A549 (cell line): ENCODE measurements around the gene OGFOD2. TPM values are rescaled to one million over a fixed set of nuclear protein-coding genes. Genes with fewer than 3 reads are reported as not detected.

Experiments used
- ATAC-seq, 2 experiments: fragments of 200-7000 bp in 1 of 2; fragments of >200 bp in 1 of 2; cut with Nextera tagmentation in 1 of 2; cut with Tn5 transposase in 1 of 2; 3 replicates each; pipeline versions ENCODE4 v1.8.0 to v1.9.1; 2018 to 2020; ENCODE audit warnings: mild to moderate bottlenecking in 1 of 2, moderate library complexity in 1 of 2
- CTCF ChIA-PET: fragments of 300-600 bp; sonication (Branson Sonifier 250); formaldehyde crosslinking; extraction: SDS; loops from one replicate; lab custom pipeline; 2021; ENCODE audit warnings: antibody characterized with exemption, inconsistent platforms; lab: Yijun Ruan, JAX
- POLR2A ChIA-PET: fragments of 350-600 bp; formaldehyde crosslinking; extraction: SDS; loops from one replicate; lab custom pipeline; 2021; ENCODE audit warnings: antibody characterized with exemption, inconsistent platforms; lab: Yijun Ruan, JAX
- DNase-seq, 2 experiments: peaks; one replicate each; pipeline versions ENCODE4 v3.0.0 to v3.0.0-alpha.2; 2011 to 2016; ENCODE audit warnings: low read depth in 1 of 2, low spot score in 1 of 2
- FAIRE-seq: peaks from 2 replicates; lab custom pipeline; 2011; peaks lifted over from hg19 to GRCh38; lab: Jason Lieb, UNC
- H3K27ac ChIP-seq, 2 experiments: fragments of >200 bp; sonication (Bioruptor Twin); formaldehyde crosslinking; 3 replicates each; pipeline ENCODE4 v1.5.1; 2016 to 2017
- H3K4me1 ChIP-seq: fragments of >200 bp; sonication (Bioruptor Twin); formaldehyde crosslinking; 3 replicates; pipeline ENCODE4 v1.6.1; 2016
- H3K4me2 ChIP-seq: fragments of >200 bp; sonication (Bioruptor Twin); formaldehyde crosslinking; 3 replicates; pipeline ENCODE4 v1.6.1; 2016
- H3K4me3 ChIP-seq: fragments of >200 bp; sonication (Bioruptor Twin); formaldehyde crosslinking; 3 replicates; pipeline ENCODE4 v1.5.1; 2016
- H3K9me3 ChIP-seq: fragments of >200 bp; sonication (Bioruptor Twin); formaldehyde crosslinking; 3 replicates; pipeline ENCODE4 v1.6.1; 2016
- BHLHE40 ChIP-seq: IDR thresholded peaks from 2 replicates; pipeline ENCODE4 v1.6.1; 2012; ENCODE audit warnings: low read depth, low read length, inconsistent platforms
- CHD2 ChIP-seq: fragments of 150-350 bp; IDR thresholded peaks from 2 replicates; pipeline ENCODE4 v1.6.1; 2014; ENCODE audit warnings: low read length; ENCODE audit not compliant: partially characterized antibody
- CHD4 ChIP-seq: fragments of 200-600 bp; sonication (generic); IDR thresholded peaks from 2 replicates; pipeline ENCODE4 v1.6.1; 2016; ENCODE audit warnings: antibody characterized with exemption, mild to moderate bottlenecking, borderline replicate concordance
- EHMT2 ChIP-seq: fragments of 200-600 bp; sonication (generic); IDR thresholded peaks from 2 replicates; pipeline ENCODE4 v1.6.1; 2016; ENCODE audit warnings: antibody characterized with exemption, low read depth, mild to moderate bottlenecking, moderate library complexity
- EP300 ChIP-seq, 2 experiments: fragments of >200 bp; sonication (Bioruptor Twin); formaldehyde crosslinking; IDR thresholded peaks; 2 replicates in 1 of 2; 3 replicates in 1 of 2; pipeline ENCODE4 v1.6.1; 2016 to 2017
- FOSB ChIP-seq: fragments of 250-450 bp; sonication (Bioruptor Pico); IDR thresholded peaks from 2 replicates; pipeline ENCODE4 v1.5.0; 2020; ENCODE audit warnings: mild to moderate bottlenecking, moderate library complexity
- FOXS1 ChIP-seq: fragments of 250-450 bp; sonication (Bioruptor Pico); IDR thresholded peaks from 2 replicates; pipeline ENCODE4 v1.5.0; 2020; ENCODE audit warnings: mild to moderate bottlenecking, moderate library complexity
- GATA3 ChIP-seq: IDR thresholded peaks from 2 replicates; pipeline ENCODE4 v1.6.1; 2012; ENCODE audit warnings: borderline replicate concordance
- HDAC2 ChIP-seq: fragments of 200-600 bp; sonication (generic); IDR thresholded peaks from 2 replicates; pipeline ENCODE4 v1.6.1; 2016
- HEYL ChIP-seq: fragments of 250-450 bp; sonication (Bioruptor Pico); IDR thresholded peaks from 2 replicates; pipeline ENCODE4 v1.8.0; 2021; ENCODE audit warnings: mild to moderate bottlenecking, moderate library complexity
- HOXB5 ChIP-seq: fragments of 250-450 bp; sonication (Bioruptor Pico); IDR thresholded peaks from 2 replicates; pipeline ENCODE4 v1.5.0; 2020; ENCODE audit warnings: mild to moderate bottlenecking, moderate library complexity
- MAFK ChIP-seq: fragments of 450-650 bp; IDR thresholded peaks from 2 replicates; pipeline ENCODE4 v1.6.1; 2014; ENCODE audit not compliant: partially characterized antibody
- NPAS2 ChIP-seq: fragments of 250-450 bp; sonication (Bioruptor Pico); IDR thresholded peaks from 2 replicates; pipeline ENCODE4 v1.8.0; 2022; ENCODE audit warnings: mild to moderate bottlenecking, moderate library complexity, borderline replicate concordance
- NR3C1 ChIP-seq: fragments of >200 bp; sonication (Bioruptor Twin); formaldehyde crosslinking; IDR thresholded peaks from 3 replicates; pipeline ENCODE4 v1.6.1; 2017
- PHF8 ChIP-seq: fragments of 200-600 bp; sonication (generic); IDR thresholded peaks from 2 replicates; pipeline ENCODE4 v1.6.1; 2016; ENCODE audit warnings: low read depth, mild to moderate bottlenecking, antibody characterized with exemption, moderate library complexity, borderline replicate concordance
- POLR2A ChIP-seq: IDR thresholded peaks from 2 replicates; pipeline ENCODE4 v1.6.1; 2012; ENCODE audit warnings: mild to moderate bottlenecking, low read length
- POLR2AphosphoS2 ChIP-seq: conservative IDR thresholded peaks from 2 replicates; pipeline ENCODE4 v1.6.1; 2012; ENCODE audit warnings: low read length, improper control_type of control experiment, inconsistent platforms
- RARB ChIP-seq: fragments of 250-450 bp; sonication (Bioruptor Pico); IDR thresholded peaks from 2 replicates; pipeline ENCODE4 v1.8.0; 2021; ENCODE audit warnings: mild to moderate bottlenecking, moderate library complexity
- RCOR1 ChIP-seq: fragments of 150-350 bp; IDR thresholded peaks from 2 replicates; pipeline ENCODE4 v1.6.1; 2014; ENCODE audit warnings: antibody characterized with exemption, low read length, low read depth
- SMC3 ChIP-seq: fragments of >200 bp; sonication (Bioruptor Twin); formaldehyde crosslinking; IDR thresholded peaks from 3 replicates; pipeline ENCODE4 v1.6.1; 2018; ENCODE audit warnings: inconsistent platforms
- SREBF2 ChIP-seq: fragments of 450-650 bp; IDR thresholded peaks from 2 replicates; pipeline ENCODE4 v1.6.1; 2014; ENCODE audit warnings: mild to moderate bottlenecking, moderate library complexity
- TFCP2L1 ChIP-seq: fragments of 250-450 bp; sonication (Bioruptor Pico); IDR thresholded peaks from 2 replicates; pipeline ENCODE4 v1.5.0; 2021; ENCODE audit warnings: mild to moderate bottlenecking
- ZNF302 ChIP-seq: fragments of 250-450 bp; sonication (Bioruptor Pico); IDR thresholded peaks from 2 replicates; pipeline ENCODE4 v1.9.0; 2021; ENCODE audit warnings: inconsistent platforms, mild to moderate bottlenecking, moderate library complexity
- WGBS: methylation state at CpG from one replicate; pipeline ENCODE4 v1.1.6; 2017; ENCODE audit errors: missing lambda C conversion rate; 5-methylcytosine and 5-hydroxymethylcytosine counted together
- polyA plus RNA-seq, 4 experiments: library from polyadenylated mRNA; depleted of rRNA in 3 of 4; stranded (reverse); fragments of >200 nt; fragmentation: RNase III in 1 of 4; extraction: RNeasy Plus Mini Kit Qiagen cat#74134 plus additional on column Dnase treatment in 1 of 4; gene quantifications; 2 replicates in 3 of 4; 3 replicates in 1 of 4; pipeline ENCODE4 v1.2.3, GENCODE V29; 2011 to 2017
- TF ChIP-seq, protein P1 (sequence below): fragments of >200 bp; sonication (Bioruptor Twin); formaldehyde crosslinking; IDR thresholded peaks from 3 replicates; pipeline ENCODE4 v1.6.1; 2016
- TF ChIP-seq, protein P2 (sequence below): fragments of 250-450 bp; sonication (Bioruptor Pico); IDR thresholded peaks from 2 replicates; pipeline ENCODE4 v1.5.0; 2021; ENCODE audit warnings: mild to moderate bottlenecking, moderate library complexity, borderline replicate concordance
- TF ChIP-seq, protein P3 (sequence below): IDR thresholded peaks from 2 replicates; pipeline ENCODE4 v1.6.1; 2012
- TF ChIP-seq, protein P4 (sequence below): IDR thresholded peaks from 2 replicates; pipeline ENCODE4 v1.6.1; 2012; ENCODE audit warnings: low read depth, borderline replicate concordance

Gene OGFOD2
- polyA plus RNA-seq, 2 of the 4 experiments (the other 2 are of a cell fraction): 11.0 to 18.2 TPM

DNA sequence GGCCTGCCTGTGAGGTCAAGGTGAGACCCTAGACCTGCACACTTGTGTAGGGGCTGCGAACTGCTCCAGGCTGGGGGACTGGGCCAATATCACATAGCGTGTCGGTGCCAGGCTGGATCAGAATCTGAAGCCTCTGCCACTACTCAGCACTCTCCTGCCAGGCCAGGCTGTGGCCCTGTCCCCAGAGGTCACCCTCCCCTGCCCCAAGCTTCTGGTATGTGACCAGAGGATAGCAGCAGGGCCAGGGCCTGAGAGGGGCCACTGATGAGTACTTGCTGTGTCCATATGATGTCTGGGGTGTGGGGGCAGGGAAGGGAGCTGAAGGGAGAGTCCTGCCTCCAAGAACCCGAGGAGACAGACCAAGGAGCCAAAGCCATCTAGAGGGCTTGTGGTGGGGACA is 23.3 kb downstream of the OGFOD2 start:
- POLR2A ChIA-PET: no interaction called here
- ATAC-seq (no peak; a peak in 1 of 6 replicates), DNase-seq (no peak), FAIRE-seq (no peak)
- Histone ChIP-seq H3K9me3 (no peaks in the 10 kb centered on the region), H3K4me1 (no peaks in the 10 kb centered on the region), H3K27ac (no peak overlapping the region), H3K4me2 (no peak overlapping the region), H3K4me3 (no peak overlapping the region)
- WGBS: 95% methylated on average over 3 of the region's 4 CpGs
- CTCF ChIA-PET: interaction anchor here (0.5 to 2.6 kb wide), 5 partner anchors 27 to 152 kb away, joined by 3 to 7 read pairs (median 3); partner anchors contain the start of gene PITPNM2
- TF ChIP-seq HEYL: no peak
- TF ChIP-seq, protein P1, sequence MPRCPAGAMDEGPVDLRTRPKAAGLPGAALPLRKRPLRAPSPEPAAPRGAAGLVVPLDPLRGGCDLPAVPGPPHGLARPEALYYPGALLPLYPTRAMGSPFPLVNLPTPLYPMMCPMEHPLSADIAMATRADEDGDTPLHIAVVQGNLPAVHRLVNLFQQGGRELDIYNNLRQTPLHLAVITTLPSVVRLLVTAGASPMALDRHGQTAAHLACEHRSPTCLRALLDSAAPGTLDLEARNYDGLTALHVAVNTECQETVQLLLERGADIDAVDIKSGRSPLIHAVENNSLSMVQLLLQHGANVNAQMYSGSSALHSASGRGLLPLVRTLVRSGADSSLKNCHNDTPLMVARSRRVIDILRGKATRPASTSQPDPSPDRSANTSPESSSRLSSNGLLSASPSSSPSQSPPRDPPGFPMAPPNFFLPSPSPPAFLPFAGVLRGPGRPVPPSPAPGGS: no peak
- no peak for TF ChIP-seq RARB (CRISPR knock-in tag)
- TF ChIP-seq FOXS1: no peak
- TF ChIP-seq MAFK: no peak
- TF ChIP-seq, protein P2, sequence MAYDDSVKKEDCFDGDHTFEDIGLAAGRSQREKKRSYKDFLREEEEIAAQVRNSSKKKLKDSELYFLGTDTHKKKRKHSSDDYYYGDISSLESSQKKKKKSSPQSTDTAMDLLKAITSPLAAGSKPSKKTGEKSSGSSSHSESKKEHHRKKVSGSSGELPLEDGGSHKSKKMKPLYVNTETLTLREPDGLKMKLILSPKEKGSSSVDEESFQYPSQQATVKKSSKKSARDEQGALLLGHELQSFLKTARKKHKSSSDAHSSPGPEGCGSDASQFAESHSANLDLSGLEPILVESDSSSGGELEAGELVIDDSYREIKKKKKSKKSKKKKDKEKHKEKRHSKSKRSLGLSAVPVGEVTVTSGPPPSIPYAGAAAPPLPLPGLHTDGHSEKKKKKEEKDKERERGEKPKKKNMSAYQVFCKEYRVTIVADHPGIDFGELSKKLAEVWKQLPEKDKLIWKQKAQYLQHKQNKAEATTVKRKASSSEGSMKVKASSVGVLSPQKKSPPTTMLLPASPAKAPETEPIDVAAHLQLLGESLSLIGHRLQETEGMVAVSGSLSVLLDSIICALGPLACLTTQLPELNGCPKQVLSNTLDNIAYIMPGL: no peak
- TF ChIP-seq NR3C1: no peak
- no peak for TF ChIP-seq HOXB5 (CRISPR knock-in tag)
- TF ChIP-seq, protein P3, sequence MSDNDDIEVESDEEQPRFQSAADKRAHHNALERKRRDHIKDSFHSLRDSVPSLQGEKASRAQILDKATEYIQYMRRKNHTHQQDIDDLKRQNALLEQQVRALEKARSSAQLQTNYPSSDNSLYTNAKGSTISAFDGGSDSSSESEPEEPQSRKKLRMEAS: no peak
- no peak for TF ChIP-seq PHF8
- TF ChIP-seq EP300 (IDR thresholded peaks at IDR 0.05): no peak
- TF ChIP-seq GATA3: no peak
- TF ChIP-seq SREBF2: no peak
- TF ChIP-seq, all 56 proteins: peak for 0

DNA sequence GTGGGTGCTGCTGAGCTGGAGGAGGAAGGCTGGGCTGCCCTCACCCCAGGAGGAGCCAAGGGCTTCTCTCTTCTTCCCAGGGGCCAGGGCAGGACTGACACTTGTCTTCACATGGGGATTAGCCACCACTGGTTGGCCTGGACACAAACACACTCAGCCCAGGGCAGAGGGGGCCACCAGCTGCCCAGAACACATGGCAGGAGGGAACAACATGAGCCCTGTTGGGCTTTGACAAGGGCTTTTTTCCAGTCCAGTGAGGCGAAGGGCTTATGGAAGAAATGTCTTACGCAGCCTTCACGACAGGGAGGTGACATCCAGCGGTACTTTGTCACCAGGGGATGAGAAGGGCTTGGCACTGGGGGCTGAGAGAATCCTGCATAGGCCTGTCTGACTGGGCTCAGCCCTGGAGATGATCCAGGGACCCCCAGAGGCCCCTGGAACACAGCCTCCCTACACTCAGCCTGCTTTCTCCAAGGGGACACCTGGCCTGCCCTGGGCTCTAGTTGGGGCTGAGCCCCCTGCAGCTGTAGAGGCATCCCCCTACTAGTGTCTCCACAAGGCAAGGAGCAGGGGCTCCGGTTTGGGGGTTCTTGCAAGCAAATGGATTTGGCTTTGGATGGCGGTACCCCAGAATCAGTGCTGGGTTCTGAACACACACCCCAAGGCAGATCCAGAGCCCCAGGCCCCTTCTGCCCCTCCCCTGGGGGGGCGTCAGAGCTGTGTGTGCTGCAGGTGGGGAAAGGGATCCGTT is 24.3 kb downstream of the OGFOD2 start:
- CTCF ChIA-PET: interaction anchor here (1.1 to 2.6 kb wide), 4 partner anchors 10 to 151 kb away, joined by 3 to 8 read pairs (median 5); partner anchors contain the start of gene PITPNM2

DNA sequence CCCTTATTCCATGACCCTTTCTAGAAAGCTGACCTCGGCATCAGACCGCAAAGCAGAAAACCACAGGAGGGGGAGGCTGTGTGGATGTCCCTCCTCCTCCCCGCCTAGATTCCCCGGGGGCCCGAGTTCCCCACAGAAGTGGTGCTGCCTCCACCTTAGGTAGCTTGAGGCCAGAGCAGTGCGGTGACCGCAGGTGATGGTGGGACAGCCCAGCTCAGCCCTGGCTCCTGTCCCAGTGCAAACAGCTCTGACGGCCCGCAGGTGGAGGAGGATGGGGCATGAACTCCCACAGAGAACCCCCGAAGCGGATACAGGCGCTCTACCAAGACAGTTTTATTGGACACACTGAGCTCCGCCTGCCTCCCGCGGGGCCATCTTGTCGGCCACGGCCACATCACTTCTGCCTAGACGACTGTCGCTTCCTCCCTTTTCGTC is 25.0 kb downstream of the OGFOD2 start:
- WGBS: 93% methylated on average over 18 of the region's 20 CpGs
- FAIRE-seq: no peak
- no peak overlapping the region for H3K4me3 ChIP-seq
- ChIA-PET POLR2A (no interaction called here), CTCF (interaction anchor here (0.5 to 1.8 kb wide), 2 partner anchors 10 to 16 kb away, joined by 4 to 8 read pairs; no protein-coding TSS in a partner anchor)
- DNase-seq: no peak
- no peaks in the 10 kb centered on the region for H3K9me3 ChIP-seq
- H3K4me1 ChIP-seq: no peaks in the 10 kb centered on the region
- TF ChIP-seq BHLHE40 (no peak), TFCP2L1 (no peak), RCOR1 (no peak), FOSB (CRISPR knock-in tag) (no peak), NR3C1 (no peak), CHD2 (no peak), SMC3 (no peak), EHMT2 (no peak), NPAS2 (no peak), RARB (CRISPR knock-in tag) (no peak), FOXS1 (no peak), POLR2A (no peak)
- TF ChIP-seq, protein P4, sequence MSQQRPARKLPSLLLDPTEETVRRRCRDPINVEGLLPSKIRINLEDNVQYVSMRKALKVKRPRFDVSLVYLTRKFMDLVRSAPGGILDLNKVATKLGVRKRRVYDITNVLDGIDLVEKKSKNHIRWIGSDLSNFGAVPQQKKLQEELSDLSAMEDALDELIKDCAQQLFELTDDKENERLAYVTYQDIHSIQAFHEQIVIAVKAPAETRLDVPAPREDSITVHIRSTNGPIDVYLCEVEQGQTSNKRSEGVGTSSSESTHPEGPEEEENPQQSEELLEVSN: no peak
- TF ChIP-seq, protein P3: no peak
- no peak overlapping the region for H3K4me2 ChIP-seq
- H3K27ac ChIP-seq: no peak overlapping the region
- no peak for ATAC-seq

More for the DNA sequence above, 24.3 kb downstream of the OGFOD2 start:
- no peak overlapping the region for H3K4me3 ChIP-seq
- H3K4me1 ChIP-seq: no peaks in the 10 kb centered on the region
- DNase-seq (no peak), FAIRE-seq (no peak), ATAC-seq (no peak)
- H3K27ac ChIP-seq: no peak overlapping the region
- POLR2A ChIA-PET: interaction anchor here (0.7 kb wide), 1 partner anchor 262 kb away, joined by 4 read pairs; no protein-coding TSS in a partner anchor
- H3K4me2 ChIP-seq: no peak overlapping the region
- TF ChIP-seq POLR2AphosphoS2 (no peak), CHD2 (no peak), RCOR1 (no peak), ZNF302 (CRISPR knock-in tag) (no peak), HDAC2 (no peak), CHD4 (no peak), HEYL (no peak)
- WGBS: 77% methylated on average over 8 of the region's 8 CpGs
- H3K9me3 ChIP-seq: no peaks in the 10 kb centered on the region
